Lower leg skin (tissue), 3 donors: ENCODE results near the gene LDLR.

Experiments
- CTCF ChIP-seq, 3 donors: fragments of 450-650 bp; IDR thresholded peaks; one replicate each; pipeline ENCODE4 v1.5.1; 2016; ENCODE audit warnings: antibody characterized with exemption in 3 of 3, mild to moderate bottlenecking in 3 of 3, moderate library complexity in 2 of 3
- POLR2A ChIP-seq, 2 donors: fragments of 450-650 bp; IDR thresholded peaks; one replicate each; pipeline ENCODE4 v1.6.1; 2016 to 2017; ENCODE audit warnings: antibody characterized with exemption in 2 of 2, mild to moderate bottlenecking in 1 of 2, moderate library complexity in 1 of 2

DNA sequence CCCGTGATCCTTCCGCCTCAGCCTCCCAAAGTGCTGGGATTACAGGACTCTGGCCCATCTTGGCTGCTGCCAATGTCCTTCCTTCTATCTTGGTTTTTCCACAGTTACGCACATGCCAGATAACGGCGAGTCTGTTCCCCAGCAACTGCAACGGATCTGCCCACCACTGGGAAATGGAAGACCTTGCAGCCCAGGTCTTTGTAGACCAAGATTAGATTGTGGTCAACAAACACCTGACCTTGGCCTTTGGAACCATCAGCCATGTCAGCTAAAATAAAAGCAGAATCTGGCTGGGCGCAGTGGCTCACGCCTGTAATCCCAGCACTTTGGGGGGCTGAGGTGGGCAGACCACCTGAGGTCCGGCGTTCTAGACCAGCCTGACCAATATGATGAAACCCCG lies 10.4 kb upstream of the LDLR start:
- TF ChIP-seq CTCF (IDR thresholded peaks at IDR 0.05): no peak
- no peak for TF ChIP-seq POLR2A (IDR thresholded peaks at IDR 0.05)
